Testis (tissue), 3 donors: Measurements from ENCODE around the gene SLMAP. TPM values are rescaled to one million over a fixed set of nuclear protein-coding genes. Genes with fewer than 3 reads are reported as not detected.
A peak's percentile ranks its signal among the peaks of the same experiment; 100 is the strongest.

Experiments used
- DNase-seq: peaks from one replicate; pipeline ENCODE4 v3.0.0-alpha.2; 2019
- H3K27ac ChIP-seq, 2 donors: fragments of 200-600 bp; sonication (generic); one replicate each; pipeline ENCODE4 v1.5.1; 2019
- H3K27me3 ChIP-seq: fragments of 200-600 bp; sonication (generic); one replicate; pipeline ENCODE4 v1.5.1; 2019
- H3K36me3 ChIP-seq: fragments of 200-600 bp; sonication (generic); one replicate; pipeline ENCODE4 v1.5.1; 2017; ENCODE audit warnings: low read depth; ENCODE audit errors: missing control alignments
- H3K4me1 ChIP-seq: fragments of 200-600 bp; sonication (generic); one replicate; pipeline ENCODE4 v1.5.1; 2019
- H3K4me3 ChIP-seq, 2 donors: fragments of 200-600 bp; sonication (generic); one replicate each; pipeline ENCODE4 v1.5.1; 2017 to 2019
- H3K9me3 ChIP-seq: fragments of 200-600 bp; sonication (generic); one replicate; pipeline ENCODE4 v1.5.1; 2017
- POLR2A ChIP-seq: fragments of 450-650 bp; IDR thresholded peaks from one replicate; pipeline ENCODE4 v1.6.1; 2017; ENCODE audit warnings: antibody characterized with exemption, mild to moderate bottlenecking, moderate library complexity
- WGBS, 2 donors: methylation state at CpG; one replicate each; pipeline ENCODE4 v1.1.5; 2018; 5-methylcytosine and 5-hydroxymethylcytosine counted together
- intact Hi-C: fragments of 100-400 bp; cut with DNase I; formaldehyde crosslinking; loops from one replicate; pipeline ENCODE4 v1.15.1; 2023; ENCODE audit warnings: low total_unique reads
- polyA plus RNA-seq: library from polyadenylated mRNA; stranded (reverse); fragments of 350-450 nt; fragmentation: Illumina TruSeq; extraction: RNeasy Lipid Tissue Mini Kit (QIAGEN cat#74804); gene quantifications from one replicate; pipeline ENCODE4 v1.2.3, GENCODE V29; 2014; ENCODE audit warnings: low read depth, low replicate concordance; ENCODE audit not compliant: insufficient read depth
- total RNA-seq, 2 donors: library from RNA; depleted of rRNA; stranded (reverse); fragments of >200 nt; gene quantifications; one replicate each; pipeline ENCODE4 v1.2.3, GENCODE V29; 2016
- TF ChIP-seq, protein P1 (sequence below), 3 experiments: fragments of 450-650 bp in 2 of 3; fragments of 200-600 bp in 1 of 3; sonication (generic) in 1 of 3; IDR thresholded peaks; one replicate each; pipeline ENCODE4 v1.5.1; 2016 to 2019; ENCODE audit warnings: antibody characterized with exemption in 3 of 3, mild to moderate bottlenecking in 2 of 3, moderate library complexity in 1 of 3

The SLMAP gene
- total and polyA plus RNA-seq, 3 donors from 2014 or later, result 58.8 to 126 (median 120) TPM

DNA sequence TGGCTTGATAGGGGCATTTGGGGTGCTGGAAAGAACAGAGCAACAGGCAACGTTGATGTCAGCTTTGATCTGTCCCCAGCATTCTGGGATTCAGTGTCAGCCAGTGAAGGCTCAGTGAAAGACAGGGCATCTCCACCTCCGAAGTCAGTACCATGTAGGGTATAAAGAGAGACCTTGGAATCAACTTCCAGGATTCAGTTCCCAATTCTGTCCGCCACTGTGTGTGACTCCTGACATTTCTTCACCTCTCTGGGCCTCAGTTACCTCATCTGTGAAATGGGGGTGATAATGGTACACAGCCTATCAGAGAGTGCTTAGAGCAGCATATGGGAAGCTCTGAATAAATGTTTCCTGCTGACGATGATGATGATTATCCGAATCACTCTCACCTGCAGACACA lies 196.5 kb downstream of the SLMAP start:
- Histone ChIP-seq H3K27me3 (no peaks in the 10 kb centered on the region), H3K9me3 (no peaks in the 10 kb centered on the region), H3K4me1 (peaks cover 45% of the 10 kb centered on the region), H3K27ac (peak overlapping the region; percentile 86 to 89), H3K4me3 (no peak overlapping the region), H3K36me3 (no peaks in the 10 kb centered on the region)
- DNase-seq, result no peak
- intact Hi-C loops, result no loop called here
- 89 to 91% methylated on average over 5 of the region's 5 CpGs for WGBS, 2 donors
- no peak for TF ChIP-seq POLR2A
- TF ChIP-seq, protein P1, sequence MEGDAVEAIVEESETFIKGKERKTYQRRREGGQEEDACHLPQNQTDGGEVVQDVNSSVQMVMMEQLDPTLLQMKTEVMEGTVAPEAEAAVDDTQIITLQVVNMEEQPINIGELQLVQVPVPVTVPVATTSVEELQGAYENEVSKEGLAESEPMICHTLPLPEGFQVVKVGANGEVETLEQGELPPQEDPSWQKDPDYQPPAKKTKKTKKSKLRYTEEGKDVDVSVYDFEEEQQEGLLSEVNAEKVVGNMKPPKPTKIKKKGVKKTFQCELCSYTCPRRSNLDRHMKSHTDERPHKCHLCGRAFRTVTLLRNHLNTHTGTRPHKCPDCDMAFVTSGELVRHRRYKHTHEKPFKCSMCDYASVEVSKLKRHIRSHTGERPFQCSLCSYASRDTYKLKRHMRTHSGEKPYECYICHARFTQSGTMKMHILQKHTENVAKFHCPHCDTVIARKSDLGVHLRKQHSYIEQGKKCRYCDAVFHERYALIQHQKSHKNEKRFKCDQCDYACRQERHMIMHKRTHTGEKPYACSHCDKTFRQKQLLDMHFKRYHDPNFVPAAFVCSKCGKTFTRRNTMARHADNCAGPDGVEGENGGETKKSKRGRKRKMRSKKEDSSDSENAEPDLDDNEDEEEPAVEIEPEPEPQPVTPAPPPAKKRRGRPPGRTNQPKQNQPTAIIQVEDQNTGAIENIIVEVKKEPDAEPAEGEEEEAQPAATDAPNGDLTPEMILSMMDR (IDR thresholded peaks at IDR 0.05), result no peak

DNA sequence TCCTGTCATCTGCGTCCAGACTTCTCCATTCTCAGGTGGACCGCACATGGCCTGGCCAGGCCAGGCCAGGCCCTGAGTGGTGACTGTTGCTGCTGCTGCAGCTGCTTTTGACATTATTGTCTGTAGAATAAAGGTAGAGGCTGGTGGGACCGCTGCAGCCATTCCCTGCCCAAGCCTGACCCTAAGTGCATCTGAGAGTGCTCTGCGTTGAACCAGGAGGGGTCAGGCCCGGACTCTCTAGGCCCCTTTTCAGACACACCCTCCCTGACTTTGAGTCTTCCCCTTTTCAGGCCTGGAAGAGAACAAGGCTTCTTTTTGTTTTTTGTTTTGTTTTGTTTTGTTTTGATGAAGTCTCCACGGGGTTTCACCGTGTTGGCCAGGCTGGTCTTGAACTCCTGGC lies 197.5 kb downstream of the SLMAP start:
- Histone ChIP-seq H3K4me1 (peaks cover 39% of the 10 kb centered on the region), H3K36me3 (no peaks in the 10 kb centered on the region), H3K4me3 (no peak overlapping the region), H3K9me3 (no peaks in the 10 kb centered on the region), H3K27ac (peak overlapping the region in 1 of 2 donors; percentile 89), H3K27me3 (no peaks in the 10 kb centered on the region)
- no peak for DNase-seq
- intact Hi-C loops, result no loop called here
- TF ChIP-seq POLR2A, result no peak
- TF ChIP-seq, protein P1 (IDR thresholded peaks at IDR 0.05), result no peak
- WGBS, 2 donors, result 86 to 88% methylated on average over 7 of the region's 7 CpGs

DNA sequence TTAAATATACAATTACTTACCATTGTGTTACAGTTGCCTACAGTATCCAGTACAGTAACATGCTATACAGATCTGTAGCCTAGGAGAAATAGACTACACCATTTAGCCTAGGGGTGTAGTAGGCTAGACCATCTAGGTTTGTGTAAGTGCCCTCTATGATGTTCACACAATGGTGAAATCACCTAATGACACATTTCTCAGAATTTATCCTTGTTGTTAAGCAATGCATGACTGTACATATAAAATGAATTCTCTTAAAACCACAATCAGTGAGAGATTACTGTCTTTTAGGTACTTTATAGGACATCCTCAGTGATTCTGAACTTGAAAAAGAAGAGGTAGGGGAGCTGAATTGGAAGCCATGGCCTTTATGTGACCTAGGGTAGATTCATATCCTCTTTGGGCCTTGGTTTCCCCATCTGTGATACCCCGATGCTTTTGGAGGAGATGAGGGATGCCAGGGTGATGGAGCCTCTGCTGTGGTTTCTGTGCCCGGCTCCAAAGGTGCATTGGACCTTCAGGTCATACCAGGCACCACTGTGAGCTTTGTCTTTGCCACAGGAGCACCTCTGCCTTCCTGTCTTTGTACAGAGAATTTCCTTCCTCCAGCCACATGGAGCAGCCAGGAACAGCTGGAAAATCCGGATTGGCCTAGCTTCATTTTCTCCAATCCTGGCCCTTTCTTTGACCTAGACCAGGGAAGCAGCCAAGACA lies 200.2 kb downstream of the SLMAP start:
- no peak for DNase-seq
- peaks cover 33% of the 10 kb centered on the region for H3K4me1 ChIP-seq
- H3K9me3 ChIP-seq, result no peaks in the 10 kb centered on the region
- TF ChIP-seq, protein P1 (IDR thresholded peaks at IDR 0.05), result no peak
- no peak for TF ChIP-seq POLR2A
- no peak overlapping the region for H3K4me3 ChIP-seq
- H3K27ac ChIP-seq, result no peak overlapping the region
- 77 to 79% methylated on average over 3 of the region's 3 CpGs for WGBS, 2 donors
- intact Hi-C loops, result no loop called here
- no peaks in the 10 kb centered on the region for H3K27me3 ChIP-seq
- H3K36me3 ChIP-seq, result no peaks in the 10 kb centered on the region

DNA sequence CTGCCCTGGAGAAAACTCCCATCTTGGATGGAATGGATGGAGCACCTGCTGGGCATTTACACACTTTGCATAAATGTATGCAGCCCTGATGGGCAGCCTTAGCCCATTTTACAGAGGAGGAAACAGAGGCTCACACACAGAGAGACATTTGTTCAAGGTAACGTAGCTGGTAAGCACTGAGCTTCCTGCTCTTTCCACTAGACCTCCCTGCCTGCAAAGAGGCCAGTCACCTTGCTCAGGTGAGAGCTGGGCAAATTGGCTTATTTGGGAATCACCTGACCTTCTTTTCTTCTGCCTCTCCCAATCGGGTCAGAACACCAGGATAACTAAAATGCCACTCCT lies 200.7 kb downstream of the SLMAP start:
- Histone ChIP-seq H3K9me3 (no peaks in the 10 kb centered on the region), H3K27me3 (no peaks in the 10 kb centered on the region), H3K36me3 (no peaks in the 10 kb centered on the region), H3K27ac (no peak overlapping the region), H3K4me3 (no peak overlapping the region), H3K4me1 (peaks cover 28% of the 10 kb centered on the region)
- 79 to 84% methylated on average over 2 of the region's 2 CpGs for WGBS, 2 donors
- no peak for TF ChIP-seq POLR2A
- TF ChIP-seq, protein P1 (IDR thresholded peaks at IDR 0.05), result no peak
- intact Hi-C loops, result no loop called here
- no peak for DNase-seq

DNA sequence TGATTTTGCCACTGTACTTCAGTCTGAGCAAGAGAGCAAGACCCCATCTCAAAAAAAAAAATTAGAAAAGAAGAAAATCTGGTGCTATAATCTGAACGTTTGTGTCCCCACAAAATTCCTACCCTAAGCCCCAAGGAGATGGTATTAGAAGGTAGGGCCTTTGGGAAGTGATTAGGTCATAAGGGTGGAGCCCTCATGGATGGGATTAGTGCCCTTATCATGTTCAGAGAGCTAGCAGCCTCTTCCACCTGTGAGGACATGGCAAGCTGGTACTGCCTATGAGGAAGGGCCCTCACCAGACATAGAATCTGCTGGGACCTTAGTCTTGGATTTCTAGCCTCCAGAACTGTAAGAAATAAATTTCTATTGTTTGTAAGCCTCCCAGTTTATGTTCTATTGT lies 201.7 kb downstream of the SLMAP start:
- intact Hi-C loops, result no loop called here
- Histone ChIP-seq H3K27me3 (no peaks in the 10 kb centered on the region), H3K9me3 (no peaks in the 10 kb centered on the region), H3K4me1 (peaks cover 18% of the 10 kb centered on the region), H3K27ac (no peak overlapping the region), H3K36me3 (no peaks in the 10 kb centered on the region), H3K4me3 (no peak overlapping the region)
- no peak for TF ChIP-seq POLR2A
- TF ChIP-seq, protein P1 (IDR thresholded peaks at IDR 0.05), result no peak
- DNase-seq, result no peak
- WGBS, 2 donors, result 93 to 100% methylated on average over 1 of the region's 1 CpG
